Stimulated activated naive CD8-positive, alpha-beta T cell treated with anti-CD3 and anti-CD28 coated beads, Interleukin-15, Interleukin-2, amounts not matched to agents 100 ng/mL and 50 ng/mL, for 24 hours (primary cell): ENCODE data around the gene CNOT3.

Experiments used
- H3K27ac Mint-ChIP-seq: one replicate; pipeline ENCODE4 v1.8.0; 2021; ENCODE audit warnings: mild to moderate bottlenecking, mixed read lengths
- H3K27me3 Mint-ChIP-seq: one replicate; pipeline ENCODE4 v1.8.0; 2021; ENCODE audit warnings: mixed read lengths
- H3K36me3 Mint-ChIP-seq: one replicate; pipeline ENCODE4 v1.8.0; 2021; ENCODE audit warnings: low read depth, mixed read lengths
- H3K4me1 Mint-ChIP-seq: one replicate; pipeline ENCODE4 v1.8.0; 2021; ENCODE audit warnings: low read depth, mixed read lengths
- H3K4me3 Mint-ChIP-seq: one replicate; pipeline ENCODE4 v1.8.0; 2021; ENCODE audit warnings: mild to moderate bottlenecking, mixed read lengths
- H3K9me3 Mint-ChIP-seq: one replicate; pipeline ENCODE4 v1.8.0; 2021; ENCODE audit warnings: mixed read lengths

Gene CNOT3

GRCh38 chr19:54201172-54201701 is 63.7 kb downstream of the CNOT3 start:
- Mint-ChIP-seq H3K27me3 (no peaks in the 10 kb centered on the region), H3K36me3 (peaks cover 57% of the 10 kb centered on the region), H3K4me1 (peaks cover 62% of the 10 kb centered on the region), H3K9me3 (no peaks in the 10 kb centered on the region), H3K4me3 (peak overlapping the region; percentile 98), H3K27ac (peak overlapping the region; percentile 100)

GRCh38 chr19:54201980-54202379 is 64.4 kb downstream of the CNOT3 start:
- Mint-ChIP-seq H3K36me3 (peaks cover 64% of the 10 kb centered on the region), H3K4me3 (peak overlapping the region; percentile 98), H3K4me1 (peaks cover 70% of the 10 kb centered on the region), H3K9me3 (no peaks in the 10 kb centered on the region), H3K27ac (peak overlapping the region; percentile 100), H3K27me3 (no peaks in the 10 kb centered on the region)

GRCh38 chr19:54203151-54203611 is 65.6 kb downstream of the CNOT3 start:
- peaks cover 82% of the 10 kb centered on the region for H3K4me1 Mint-ChIP-seq
- H3K36me3 Mint-ChIP-seq: peaks cover 76% of the 10 kb centered on the region
- peak overlapping the region; percentile 100 for H3K27ac Mint-ChIP-seq
- no peaks in the 10 kb centered on the region for H3K27me3 Mint-ChIP-seq
- H3K4me3 Mint-ChIP-seq: peak overlapping the region; percentile 98
- no peaks in the 10 kb centered on the region for H3K9me3 Mint-ChIP-seq

GRCh38 chr19:54204767-54205468 is 67.4 kb downstream of the CNOT3 start:
- peak overlapping the region; percentile 81 for H3K27ac Mint-ChIP-seq
- H3K4me1 Mint-ChIP-seq: peaks cover 91% of the 10 kb centered on the region
- H3K4me3 Mint-ChIP-seq: peak overlapping the region; percentile 98
- H3K9me3 Mint-ChIP-seq: no peaks in the 10 kb centered on the region
- H3K36me3 Mint-ChIP-seq: peaks cover 84% of the 10 kb centered on the region
- H3K27me3 Mint-ChIP-seq: no peaks in the 10 kb centered on the region
